Keratinocyte (primary cell): ENCODE measurements around the gene ZC3H12C. TPM values are rescaled to one million over a fixed set of nuclear protein-coding genes. Genes with fewer than 3 reads are reported as not detected.

Experiments
- DNase-seq: peaks from one replicate; pipeline ENCODE4 v3.0.0-alpha.2; 2011; ENCODE audit warnings: low read depth, missing footprints, low spot score
- FAIRE-seq: peaks from 2 replicates; lab custom pipeline; 2011; peaks lifted over from hg19 to GRCh38; lab: Jason Lieb, UNC
- H2AFZ ChIP-seq: 2 replicates; pipeline ENCODE4 v1.6.0; 2012; ENCODE audit warnings: low read length, control low read depth, inconsistent platforms; ENCODE audit not compliant: control insufficient read depth
- H3K27ac ChIP-seq: 2 replicates; pipeline ENCODE4 v1.5.1; 2011; ENCODE audit warnings: low read length; ENCODE audit not compliant: control insufficient read depth, insufficient read depth
- H3K27me3 ChIP-seq: 3 replicates; pipeline ENCODE4 v1.6.0; 2011; ENCODE audit warnings: low read length; ENCODE audit not compliant: control insufficient read depth, insufficient read depth; ENCODE audit errors: extremely low read depth
- H3K36me3 ChIP-seq, 2 experiments: 2 replicates in 1 of 2; 3 replicates in 1 of 2; pipeline ENCODE4 v1.5.1; 2011; ENCODE audit warnings: low read length in 2 of 2, mild to moderate bottlenecking in 1 of 2; ENCODE audit not compliant: control insufficient read depth in 2 of 2, insufficient read depth in 2 of 2; ENCODE audit errors: extremely low read depth in 1 of 2
- H3K4me1 ChIP-seq: 3 replicates; pipeline ENCODE4 v1.5.1; 2011; ENCODE audit warnings: low read length; ENCODE audit not compliant: control insufficient read depth, insufficient read depth; ENCODE audit errors: extremely low read depth
- H3K4me2 ChIP-seq: 3 replicates; pipeline ENCODE4 v1.6.0; 2011; ENCODE audit warnings: low read depth, low read length; ENCODE audit not compliant: control insufficient read depth, insufficient read depth; ENCODE audit errors: extremely low read depth
- H3K4me3 ChIP-seq, 3 experiments: fragments of 200-600 bp in 1 of 3; sonication (generic) in 1 of 3; 2 replicates in 2 of 3; 3 replicates in 1 of 3; pipeline ENCODE4 v1.5.1; 2011 to 2016; ENCODE audit warnings: low read length in 3 of 3, mild to moderate bottlenecking in 3 of 3, control low read depth in 2 of 3, inconsistent platforms in 1 of 3, low read depth in 1 of 3, mixed read lengths in 1 of 3, mixed run types in 1 of 3, moderate library complexity in 1 of 3; ENCODE audit not compliant: control insufficient read depth in 2 of 3, insufficient read depth in 2 of 3; ENCODE audit errors: extremely low read depth in 1 of 3
- H3K79me2 ChIP-seq: 2 replicates; pipeline ENCODE4 v1.6.0; 2012; ENCODE audit warnings: low read length; ENCODE audit not compliant: control insufficient read depth, insufficient read depth
- H3K9ac ChIP-seq: 3 replicates; pipeline ENCODE4 v1.6.0; 2011; ENCODE audit warnings: low read length; ENCODE audit not compliant: control insufficient read depth, insufficient read depth; ENCODE audit errors: extremely low read depth
- H3K9me1 ChIP-seq: 3 replicates; pipeline ENCODE4 v1.6.0; 2011; ENCODE audit warnings: low read length; ENCODE audit not compliant: control insufficient read depth, insufficient read depth; ENCODE audit errors: extremely low read depth
- H3K9me3 ChIP-seq: 2 replicates; pipeline ENCODE4 v1.5.1; 2012; ENCODE audit warnings: low read depth, low read length; ENCODE audit not compliant: control insufficient read depth
- H4K20me1 ChIP-seq: 3 replicates; pipeline ENCODE4 v1.6.0; 2011; ENCODE audit warnings: low read length; ENCODE audit not compliant: control insufficient read depth, insufficient read depth; ENCODE audit errors: extremely low read depth
- EZH2 ChIP-seq: IDR thresholded peaks from one replicate; pipeline ENCODE4 v1.6.1; 2012; ENCODE audit warnings: inconsistent platforms, mild to moderate bottlenecking, low read length, moderate library complexity
- dilution Hi-C: fragments of 300-500 bp; cut with MboI; formaldehyde crosslinking; loops from one replicate; pipeline ENCODE4 v1.7.0; 2020; ENCODE audit warnings: low sequenced_read_pairs; ENCODE audit not compliant: extremely low pct_ligation_motif_present
- polyA plus RNA-seq, 5 experiments: library from polyadenylated mRNA; depleted of rRNA in 3 of 5; stranded (reverse) in 3 of 5; stranded (forward) in 1 of 5; unstranded in 1 of 5; fragments of >200 nt; gene quantifications; 1 replicate in 1 of 5; 2 replicates in 3 of 5; 3 replicates in 1 of 5; pipeline versions ENCODE4 v1.2.1 to v1.2.3, GENCODE V29; 2011 to 2012; ENCODE audit warnings: missing spikeins in 2 of 5, low read depth in 1 of 5, low replicate concordance in 1 of 5
- TF ChIP-seq, protein P1 (sequence below), 3 experiments: IDR thresholded peaks in 1 of 3; conservative IDR thresholded peaks in 1 of 3; optimal IDR thresholded peaks in 1 of 3; 2 replicates in 2 of 3; 3 replicates in 1 of 3; pipeline versions ENCODE3 to v1.5.1; 2011; ENCODE audit warnings: low read length in 3 of 3, mild to moderate bottlenecking in 3 of 3, moderate library complexity in 2 of 3, control low read depth in 1 of 3, inconsistent platforms in 1 of 3; ENCODE audit not compliant: insufficient read depth in 2 of 3; ENCODE audit errors: extremely low read depth in 1 of 3

ZC3H12C gene
- polyA plus RNA-seq, 1 donor (not counting 4 experiments of a cell fraction or from before 2014, with no cell fraction given): 13.9 TPM

DNA sequence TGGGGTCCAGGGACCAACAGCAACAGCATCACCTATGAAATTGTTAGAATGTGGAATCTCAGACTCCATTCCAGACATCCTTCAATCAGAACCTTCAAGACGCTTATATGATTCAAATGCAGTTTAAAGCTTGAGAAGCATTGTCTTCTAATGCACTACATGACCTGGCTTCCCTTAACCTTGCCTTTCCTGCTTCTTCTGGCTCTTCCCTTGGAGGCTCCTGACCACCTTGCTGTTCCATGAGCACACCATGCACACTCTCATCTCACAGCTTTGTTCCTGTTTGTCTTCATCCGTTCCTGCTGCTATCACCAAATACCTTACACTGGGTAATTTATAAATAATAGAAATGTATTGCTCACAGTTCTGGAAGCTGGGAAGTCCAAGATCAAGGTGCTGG, 26.1 kb downstream of the ZC3H12C start:
- FAIRE-seq (peak; percentile 60), DNase-seq (no peak)
- Histone ChIP-seq H3K9ac (no peak overlapping the region), H3K4me3 (no peak overlapping the region), H3K4me2 (no peak overlapping the region), H3K9me1 (no peaks in the 10 kb centered on the region), H3K9me3 (no peaks in the 10 kb centered on the region), H2AFZ (no peak overlapping the region), H3K27me3 (no peaks in the 10 kb centered on the region), H4K20me1 (no peaks in the 10 kb centered on the region), H3K27ac (no peak overlapping the region), H3K79me2 (peaks cover 21% of the 10 kb centered on the region), H3K4me1 (peaks cover 8% of the 10 kb centered on the region), H3K36me3 (peaks cover 0 to 6% of the 10 kb centered on the region in 2 experiments)
- dilution Hi-C loops: no loop called here
- TF ChIP-seq, protein P1, sequence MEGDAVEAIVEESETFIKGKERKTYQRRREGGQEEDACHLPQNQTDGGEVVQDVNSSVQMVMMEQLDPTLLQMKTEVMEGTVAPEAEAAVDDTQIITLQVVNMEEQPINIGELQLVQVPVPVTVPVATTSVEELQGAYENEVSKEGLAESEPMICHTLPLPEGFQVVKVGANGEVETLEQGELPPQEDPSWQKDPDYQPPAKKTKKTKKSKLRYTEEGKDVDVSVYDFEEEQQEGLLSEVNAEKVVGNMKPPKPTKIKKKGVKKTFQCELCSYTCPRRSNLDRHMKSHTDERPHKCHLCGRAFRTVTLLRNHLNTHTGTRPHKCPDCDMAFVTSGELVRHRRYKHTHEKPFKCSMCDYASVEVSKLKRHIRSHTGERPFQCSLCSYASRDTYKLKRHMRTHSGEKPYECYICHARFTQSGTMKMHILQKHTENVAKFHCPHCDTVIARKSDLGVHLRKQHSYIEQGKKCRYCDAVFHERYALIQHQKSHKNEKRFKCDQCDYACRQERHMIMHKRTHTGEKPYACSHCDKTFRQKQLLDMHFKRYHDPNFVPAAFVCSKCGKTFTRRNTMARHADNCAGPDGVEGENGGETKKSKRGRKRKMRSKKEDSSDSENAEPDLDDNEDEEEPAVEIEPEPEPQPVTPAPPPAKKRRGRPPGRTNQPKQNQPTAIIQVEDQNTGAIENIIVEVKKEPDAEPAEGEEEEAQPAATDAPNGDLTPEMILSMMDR (optimal IDR thresholded peaks at IDR 0.05 in 1 of 3, IDR thresholded peaks at IDR 0.05 in 1 of 3, conservative IDR thresholded peaks at IDR 0.05 in 1 of 3; ENCODE audit: extremely low read depth in 1 of 3, insufficient read depth in 2 of 3, low read length in 3 of 3): no peak
- no peak for TF ChIP-seq EZH2

DNA sequence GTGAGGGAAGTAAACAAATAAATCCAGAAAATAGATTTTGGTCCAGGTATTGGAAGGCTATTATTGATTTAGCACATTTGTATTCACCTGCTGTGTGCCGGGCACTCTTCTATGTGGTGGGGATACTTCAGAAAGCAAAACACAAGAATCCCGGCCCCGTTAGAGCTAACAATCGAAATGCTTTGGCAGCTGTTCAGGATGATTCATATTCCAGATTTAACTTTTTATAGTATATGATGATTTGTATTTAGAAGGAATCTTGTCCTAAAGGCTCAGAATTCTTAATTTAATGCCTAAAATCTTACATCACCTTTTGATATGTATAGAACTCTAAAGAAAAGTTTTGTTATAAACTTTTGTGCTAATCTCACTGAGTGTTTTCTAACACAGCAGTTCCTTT, 28.0 kb downstream of the ZC3H12C start:
- peaks cover 14% of the 10 kb centered on the region for H3K4me1 ChIP-seq
- dilution Hi-C loops: no loop called here
- DNase-seq (no peak), FAIRE-seq (no peak)
- peaks cover 20% of the 10 kb centered on the region for H3K79me2 ChIP-seq
- H3K4me2 ChIP-seq: peak overlapping the region; percentile 43
- no peaks in the 10 kb centered on the region for H3K9me3 ChIP-seq
- no peaks in the 10 kb centered on the region for H3K9me1 ChIP-seq
- H3K27me3 ChIP-seq: no peaks in the 10 kb centered on the region
- no peak overlapping the region for H3K9ac ChIP-seq
- H3K36me3 ChIP-seq: peaks cover 0 to 6% of the 10 kb centered on the region in 2 experiments
- no peak for TF ChIP-seq EZH2
- TF ChIP-seq, protein P1 (optimal IDR thresholded peaks at IDR 0.05 in 1 of 3, IDR thresholded peaks at IDR 0.05 in 1 of 3, conservative IDR thresholded peaks at IDR 0.05 in 1 of 3; ENCODE audit: extremely low read depth in 1 of 3, insufficient read depth in 2 of 3, low read length in 3 of 3): no peak
- no peak overlapping the region for H3K4me3 ChIP-seq
- no peak overlapping the region for H3K27ac ChIP-seq
- H2AFZ ChIP-seq: no peak overlapping the region
- H4K20me1 ChIP-seq: no peaks in the 10 kb centered on the region
